K562 (cell line): ENCODE measurements around the gene KIF5A. TPM values are rescaled to one million over a fixed set of nuclear protein-coding genes. Genes with fewer than 3 reads are reported as not detected.
A peak's percentile ranks its signal among the peaks of the same experiment; 100 is the strongest.

Experiments
- ATAC-seq: fragments of 200-7000 bp; cut with Tn5 transposase; 3 replicates; pipeline ENCODE4 v1.9.1; 2020; ENCODE audit warnings: moderate library complexity
- BruUV-seq: library from RNA; stranded (reverse); fragments of 400-500 nt; replicated peaks from 2 replicates; lab custom pipeline; 2021; lab: Mats Ljungman, UMichigan
- CTCF ChIA-PET: fragments of 300-600 bp; formaldehyde crosslinking; extraction: SDS; loops from one replicate; lab custom pipeline; 2021; ENCODE audit warnings: low intra/inter-chr PET ratio; lab: Yijun Ruan, JAX
- POLR2A ChIA-PET: fragments of 300-600, 350-650 bp; sonication (Branson Sonifier 250); formaldehyde crosslinking; extraction: SDS; loops from one replicate; lab custom pipeline; 2021; ENCODE audit warnings: antibody characterized with exemption, inconsistent platforms; lab: Yijun Ruan, JAX
- DNase-seq, 4 experiments: peaks; one replicate each; pipeline versions ENCODE4 v3.0.0 to v3.0.0-alpha.2; 2011 to 2018; ENCODE audit warnings: low spot score in 3 of 4, mixed read lengths in 3 of 4; ENCODE audit errors: extremely low read depth in 1 of 4
- FAIRE-seq: peaks from 2 replicates; lab custom pipeline; 2011; peaks lifted over from hg19 to GRCh38; lab: Jason Lieb, UNC
- H2AFZ ChIP-seq: 2 replicates; pipeline ENCODE4 v1.6.0; 2011; ENCODE audit warnings: low read depth, low read length, control low read depth, inconsistent platforms
- H3K27ac ChIP-seq: fragments of 200-600 bp; 3 replicates; pipeline ENCODE4 v1.8.0; 2011; ENCODE audit warnings: low read depth, mild to moderate bottlenecking, control low read depth, inconsistent platforms, low read length, moderate library complexity, mixed read lengths; ENCODE audit errors: extremely low read depth
- H3K27me3 ChIP-seq, 2 experiments: fragments of 300-600 bp in 1 of 2; 2 replicates in 1 of 2; 3 replicates in 1 of 2; pipeline versions ENCODE4 v1.6.0 to v1.8.0; 2011; ENCODE audit warnings: inconsistent platforms in 2 of 2, low read length in 2 of 2, mild to moderate bottlenecking in 1 of 2, mixed read lengths in 1 of 2, moderate library complexity in 1 of 2; ENCODE audit not compliant: control insufficient read depth in 2 of 2, insufficient read depth in 2 of 2
- H3K36me3 ChIP-seq: fragments of 300-600 bp; 3 replicates; pipeline ENCODE4 v1.8.0; 2011; ENCODE audit warnings: mild to moderate bottlenecking, low read length, inconsistent platforms; ENCODE audit not compliant: control insufficient read depth, insufficient read depth
- H3K4me1 ChIP-seq, 2 experiments: fragments of 200-600 bp in 1 of 2; replicated peaks in 1 of 2; 2 replicates in 1 of 2; 3 replicates in 1 of 2; pipeline versions ENCODE4 v1.5.1 to v1.8.0; 2011; ENCODE audit warnings: inconsistent platforms in 2 of 2, low read length in 2 of 2, mild to moderate bottlenecking in 1 of 2, mixed read lengths in 1 of 2, moderate library complexity in 1 of 2; ENCODE audit not compliant: control insufficient read depth in 2 of 2, insufficient read depth in 2 of 2
- H3K4me2 ChIP-seq: 2 replicates; pipeline ENCODE4 v1.6.1; 2011; ENCODE audit warnings: low read length, control low read depth, inconsistent platforms, mixed read lengths; ENCODE audit not compliant: insufficient read depth
- H3K4me3 ChIP-seq: fragments of 200-600 bp; sonication (generic), shearing (Covaris generic); 2 replicates; pipeline ENCODE4 v1.5.1; 2016; ENCODE audit warnings: control low read depth, inconsistent platforms
- H3K79me2 ChIP-seq: fragments of 200-600 bp; 3 replicates; pipeline ENCODE4 v1.8.0; 2011; ENCODE audit warnings: low read length, inconsistent platforms; ENCODE audit not compliant: control insufficient read depth, insufficient read depth
- H3K9ac ChIP-seq, 2 experiments: 2 replicates each; pipeline versions ENCODE4 v1.6.0 to v1.6.1; 2011; ENCODE audit warnings: low read depth in 2 of 2, low read length in 2 of 2, control low read depth in 1 of 2, inconsistent platforms in 1 of 2, mild to moderate bottlenecking in 1 of 2, mixed read lengths in 1 of 2; ENCODE audit not compliant: insufficient read depth in 1 of 2
- H3K9me1 ChIP-seq: one replicate; pipeline ENCODE4 v1.6.0; 2011; ENCODE audit warnings: inconsistent platforms, mild to moderate bottlenecking, low read length, moderate library complexity; ENCODE audit not compliant: control insufficient read depth, insufficient read depth
- H3K9me3 ChIP-seq: replicated peaks from 2 replicates; pipeline ENCODE4 v1.5.1; 2011; ENCODE audit warnings: low read depth, low read length, inconsistent platforms; ENCODE audit not compliant: control insufficient read depth, insufficient read depth
- H4K20me1 ChIP-seq: replicated peaks from 2 replicates; pipeline ENCODE4 v1.6.1; 2011; ENCODE audit warnings: low read length, inconsistent platforms, mixed read lengths; ENCODE audit not compliant: control insufficient read depth, insufficient read depth
- YY1 ChIP-seq, 3 experiments: IDR thresholded peaks; 2 replicates each; pipeline ENCODE4 v1.6.1; 2011; ENCODE audit warnings: low read length in 2 of 3, mild to moderate bottlenecking in 2 of 3, moderate library complexity in 2 of 3, borderline replicate concordance in 1 of 3, control low read depth in 1 of 3, low read depth in 1 of 3; ENCODE audit not compliant: insufficient read depth in 3 of 3, insufficient replicate concordance in 2 of 3, control insufficient read depth in 1 of 3, insufficient read length in 1 of 3; ENCODE audit errors: extremely low read depth in 1 of 3
- ZNF609 ChIP-seq: sonication (generic); formaldehyde crosslinking; IDR thresholded peaks from 2 replicates; pipeline ENCODE4 v1.8.1; 2023; ENCODE audit warnings: missing genetic modification reagents, mild to moderate bottlenecking, borderline replicate concordance
- WGBS: fragments of 100-300 bp; shearing (Covaris generic); methylation state at CpG from one replicate; pipeline ENCODE4 v1.1.6; 2016; ENCODE audit warnings: low coverage, mixed read lengths; ENCODE audit not compliant: insufficient coverage; ENCODE audit errors: missing lambda C conversion rate; 5-methylcytosine and 5-hydroxymethylcytosine counted together
- in situ Hi-C: fragments of 300-500 bp; cut with MboI; formaldehyde crosslinking; loops from 4 replicates; pipeline ENCODE4 v1.15.0; 2018; ENCODE audit warnings: inconsistent platforms, mixed read lengths
- intact Hi-C: fragments of 100-400 bp; cut with micrococcal nuclease; formaldehyde crosslinking; loops from 2 replicates; pipeline ENCODE4 v1.14.2; 2022
- polyA plus RNA-seq, 8 experiments: library from polyadenylated mRNA; depleted of rRNA in 4 of 8; stranded (reverse) in 5 of 8; unstranded in 3 of 8; fragments of >200 nt; fragmentation: Nextera tagmentation in 2 of 8; fragmentation: Illumina TruSeq in 1 of 8; extraction: Ambion mirVana in 2 of 8; extraction: Trizol in 1 of 8; gene quantifications; 2 replicates each; pipeline versions ENCODE4 v1.2.1 to v1.2.3, GENCODE V29; 2011 to 2014; ENCODE audit warnings: inconsistent platforms in 1 of 8, missing spikeins in 1 of 8
- total RNA-seq, 7 experiments: library from RNA; depleted of rRNA in 6 of 7; stranded (reverse); fragments of >200 nt in 6 of 7; fragmentation: Illumina TruSeq in 2 of 7; extraction: Trizol in 2 of 7; gene quantifications; 2 replicates each; pipeline versions ENCODE4 v1.2.1 to v1.2.3, GENCODE V29; 2011 to 2021; ENCODE audit warnings: low replicate concordance in 1 of 7

KIF5A gene
- total and polyA plus RNA-seq, 9 of the 15 experiments (the other 6 are each of a cell fraction or from before 2014, with no cell fraction given): 3.4 to 17.7 (median 8.0) TPM

- Histone ChIP-seq H3K9me1 (no peaks in the 10 kb centered on the region), H3K9ac (peak within 1 kb of the TSS in 1 of 2 experiments; percentile 4; a peak in 1 of 4 replicates), H4K20me1 (no peaks in the 10 kb centered on the region), H3K4me1 (peaks cover 17 to 20% of the 10 kb centered on the region in 2 experiments), H3K4me2 (peak within 1 kb of the TSS; percentile 7; the same call in 1 of the 2 replicates), H3K79me2 (no peaks in the 10 kb centered on the region), H3K27me3 (no peaks in the 10 kb centered on the region), H2AFZ (no peak within 1 kb of the TSS), H3K27ac (no peak within 1 kb of the TSS), H3K36me3 (peaks cover 32% of the 10 kb centered on the region; the same call in 2 of the 3 replicates), H3K9me3 (no peaks in the 10 kb centered on the region), H3K4me3 (no peak within 1 kb of the TSS)
- CTCF ChIA-PET: no interaction called here
- no TSS peak for BruUV-seq
- TF ChIP-seq ZNF609 (CRISPR knock-in tag) (no peak), YY1 (IDR thresholded peaks at IDR 0.05; ENCODE audit: borderline replicate concordance in 1 of 3, control insufficient read depth in 1 of 3, extremely low read depth in 1 of 3, insufficient read depth in 3 of 3, insufficient read length in 1 of 3, insufficient replicate concordance in 2 of 3, low read depth in 1 of 3, low read length in 2 of 3) (peak in 1 of 3 experiments; percentile 28)
- intact Hi-C loops: no loop called here
- ATAC-seq (no peak), DNase-seq (no peak), FAIRE-seq (no peak)
- POLR2A ChIA-PET: interaction anchor here (0.6 to 1.2 kb wide), 4 partner anchors 8 to 84 kb away, joined by 3 to 7 read pairs (median 3); partner anchors contain the start of gene DDIT3
- in situ Hi-C loops: no loop called here
- WGBS: 65% methylated on average over 5 of the region's 36 CpGs
These were observed 54.7 kb downstream of the KIF5A start, which contains the start of gene DTX3 for GRCh38 chr12:57604454-57604991. Gene DTX3 (plus strand): TSS chr12:57604824. CDS start chr12:57606518, 1,694 bp downstream.
